ENCODE data around the gene FBXO5.
A peak's percentile ranks its signal among the peaks of the same experiment; 100 is the strongest.

Gene FBXO5

DNA sequence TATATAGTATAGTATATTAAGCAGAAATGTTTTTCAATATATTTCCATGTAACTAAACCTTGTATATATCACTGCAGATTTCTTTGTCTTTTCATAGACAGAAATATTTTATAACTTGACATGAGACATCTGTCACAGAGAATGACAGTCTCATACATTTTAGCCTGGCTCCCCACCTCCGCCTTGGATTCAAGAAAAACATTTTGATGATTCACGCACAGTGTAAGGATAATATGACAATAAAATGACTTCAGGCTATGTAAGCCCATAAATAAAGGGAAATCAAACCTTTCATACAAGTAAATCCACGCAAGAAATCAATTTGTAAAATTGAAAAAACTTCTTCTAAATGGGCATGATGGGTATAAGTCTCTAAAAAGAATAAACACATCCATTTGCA lies 36.4 kb downstream of the FBXO5 start:
- DNase-seq (ENCODE audit: low read depth in 1 of 2, low spot score in 1 of 2) = no peak
- Histone ChIP-seq H3K4me3 (replicated peaks; ENCODE audit: insufficient read depth, low read length) (no peak overlapping the region), H3K27me3 (ENCODE audit: insufficient read depth, poor library complexity, severe bottlenecking) (no peaks in the 10 kb centered on the region), H3K27ac (replicated peaks) (no peak overlapping the region)
- TF ChIP-seq, protein P1, sequence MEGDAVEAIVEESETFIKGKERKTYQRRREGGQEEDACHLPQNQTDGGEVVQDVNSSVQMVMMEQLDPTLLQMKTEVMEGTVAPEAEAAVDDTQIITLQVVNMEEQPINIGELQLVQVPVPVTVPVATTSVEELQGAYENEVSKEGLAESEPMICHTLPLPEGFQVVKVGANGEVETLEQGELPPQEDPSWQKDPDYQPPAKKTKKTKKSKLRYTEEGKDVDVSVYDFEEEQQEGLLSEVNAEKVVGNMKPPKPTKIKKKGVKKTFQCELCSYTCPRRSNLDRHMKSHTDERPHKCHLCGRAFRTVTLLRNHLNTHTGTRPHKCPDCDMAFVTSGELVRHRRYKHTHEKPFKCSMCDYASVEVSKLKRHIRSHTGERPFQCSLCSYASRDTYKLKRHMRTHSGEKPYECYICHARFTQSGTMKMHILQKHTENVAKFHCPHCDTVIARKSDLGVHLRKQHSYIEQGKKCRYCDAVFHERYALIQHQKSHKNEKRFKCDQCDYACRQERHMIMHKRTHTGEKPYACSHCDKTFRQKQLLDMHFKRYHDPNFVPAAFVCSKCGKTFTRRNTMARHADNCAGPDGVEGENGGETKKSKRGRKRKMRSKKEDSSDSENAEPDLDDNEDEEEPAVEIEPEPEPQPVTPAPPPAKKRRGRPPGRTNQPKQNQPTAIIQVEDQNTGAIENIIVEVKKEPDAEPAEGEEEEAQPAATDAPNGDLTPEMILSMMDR (IDR thresholded peaks at IDR 0.05; ENCODE audit: insufficient read depth, low read length) = no peak
- TF ChIP-seq, protein P2, sequence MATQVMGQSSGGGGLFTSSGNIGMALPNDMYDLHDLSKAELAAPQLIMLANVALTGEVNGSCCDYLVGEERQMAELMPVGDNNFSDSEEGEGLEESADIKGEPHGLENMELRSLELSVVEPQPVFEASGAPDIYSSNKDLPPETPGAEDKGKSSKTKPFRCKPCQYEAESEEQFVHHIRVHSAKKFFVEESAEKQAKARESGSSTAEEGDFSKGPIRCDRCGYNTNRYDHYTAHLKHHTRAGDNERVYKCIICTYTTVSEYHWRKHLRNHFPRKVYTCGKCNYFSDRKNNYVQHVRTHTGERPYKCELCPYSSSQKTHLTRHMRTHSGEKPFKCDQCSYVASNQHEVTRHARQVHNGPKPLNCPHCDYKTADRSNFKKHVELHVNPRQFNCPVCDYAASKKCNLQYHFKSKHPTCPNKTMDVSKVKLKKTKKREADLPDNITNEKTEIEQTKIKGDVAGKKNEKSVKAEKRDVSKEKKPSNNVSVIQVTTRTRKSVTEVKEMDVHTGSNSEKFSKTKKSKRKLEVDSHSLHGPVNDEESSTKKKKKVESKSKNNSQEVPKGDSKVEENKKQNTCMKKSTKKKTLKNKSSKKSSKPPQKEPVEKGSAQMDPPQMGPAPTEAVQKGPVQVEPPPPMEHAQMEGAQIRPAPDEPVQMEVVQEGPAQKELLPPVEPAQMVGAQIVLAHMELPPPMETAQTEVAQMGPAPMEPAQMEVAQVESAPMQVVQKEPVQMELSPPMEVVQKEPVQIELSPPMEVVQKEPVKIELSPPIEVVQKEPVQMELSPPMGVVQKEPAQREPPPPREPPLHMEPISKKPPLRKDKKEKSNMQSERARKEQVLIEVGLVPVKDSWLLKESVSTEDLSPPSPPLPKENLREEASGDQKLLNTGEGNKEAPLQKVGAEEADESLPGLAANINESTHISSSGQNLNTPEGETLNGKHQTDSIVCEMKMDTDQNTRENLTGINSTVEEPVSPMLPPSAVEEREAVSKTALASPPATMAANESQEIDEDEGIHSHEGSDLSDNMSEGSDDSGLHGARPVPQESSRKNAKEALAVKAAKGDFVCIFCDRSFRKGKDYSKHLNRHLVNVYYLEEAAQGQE (IDR thresholded peaks at IDR 0.05; ENCODE audit: insufficient replicate concordance, low read depth) = no peak

DNA sequence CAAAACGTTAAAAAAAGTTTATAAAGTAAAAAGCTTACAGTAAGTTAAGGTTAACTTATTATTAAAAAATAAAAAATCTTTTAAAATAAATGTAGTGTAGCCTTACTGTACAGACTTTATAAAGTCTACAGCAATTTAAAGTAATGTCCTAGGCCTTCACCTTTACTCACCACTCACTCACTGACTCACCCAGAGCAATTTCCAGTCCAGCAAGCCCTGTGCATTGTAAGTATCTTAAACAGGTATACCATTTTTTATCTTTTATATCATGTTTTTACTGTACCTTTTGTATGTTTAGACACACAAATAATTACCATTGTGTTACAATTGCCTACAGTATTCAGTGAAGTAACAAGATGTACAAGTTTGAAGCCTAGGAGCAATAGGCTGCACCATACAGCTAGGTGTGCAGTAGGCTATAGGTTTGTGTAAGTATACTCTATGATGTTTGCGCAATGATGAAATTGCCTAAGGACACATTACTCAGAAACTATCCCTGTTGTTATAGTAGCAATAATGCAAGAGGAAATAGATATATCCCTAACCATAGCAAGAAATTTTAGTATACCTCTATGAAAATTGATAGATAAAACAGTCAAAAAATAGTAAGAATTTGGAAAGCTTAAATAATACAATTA lies 39.5 kb downstream of the FBXO5 start:
- H3K27me3 ChIP-seq (ENCODE audit: insufficient read depth, poor library complexity, severe bottlenecking) = no peaks in the 10 kb centered on the region
- H3K4me3 ChIP-seq (replicated peaks; ENCODE audit: insufficient read depth, low read length) = no peak overlapping the region
- DNase-seq (ENCODE audit: low read depth in 1 of 2, low spot score in 1 of 2) = peak; percentile 2 to 29
- no peak overlapping the region for H3K27ac ChIP-seq (replicated peaks)
- no peak for TF ChIP-seq POLR2AphosphoS5 (IDR thresholded peaks at IDR 0.05; ENCODE audit: low read depth)
- TF ChIP-seq, protein P2 (IDR thresholded peaks at IDR 0.05; ENCODE audit: insufficient replicate concordance, low read depth) = no peak
- TF ChIP-seq GABPA (IDR thresholded peaks at IDR 0.05; ENCODE audit: low read depth) = no peak
- TF ChIP-seq SPI1 (IDR thresholded peaks at IDR 0.05; ENCODE audit: borderline replicate concordance, low read depth) = no peak
- TF ChIP-seq, protein P1 (IDR thresholded peaks at IDR 0.05; ENCODE audit: insufficient read depth, low read length) = no peak

DNA sequence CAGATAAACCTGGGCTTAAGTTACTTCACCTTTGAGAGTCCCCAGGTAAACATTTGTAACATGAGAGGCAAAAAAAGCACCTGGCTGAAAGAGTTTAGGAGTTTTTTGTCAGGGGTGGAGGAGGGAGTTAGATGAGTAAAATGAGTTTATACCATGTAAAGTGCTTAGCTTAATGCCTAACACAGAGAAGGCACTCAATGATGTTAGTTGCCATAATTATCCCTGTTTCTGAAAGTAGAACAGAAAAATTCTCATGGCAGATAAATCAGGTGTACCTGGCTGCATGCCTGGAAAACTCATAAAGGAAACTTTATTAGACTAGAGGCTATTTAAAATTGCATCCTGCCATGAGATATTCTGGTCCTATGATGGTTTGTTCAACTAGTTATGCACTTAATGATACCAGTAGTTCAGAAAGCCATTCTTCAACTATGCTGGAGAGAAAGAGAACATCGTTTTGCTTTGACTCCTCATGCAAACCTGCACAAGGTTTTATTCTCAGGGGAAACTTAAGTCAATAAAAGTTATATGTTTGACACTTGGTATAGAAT lies 40.4 kb downstream of the FBXO5 start:
- Histone ChIP-seq H3K4me3 (replicated peaks; ENCODE audit: insufficient read depth, low read length) (no peak overlapping the region), H3K27me3 (ENCODE audit: insufficient read depth, poor library complexity, severe bottlenecking) (no peaks in the 10 kb centered on the region), H3K27ac (replicated peaks) (no peak overlapping the region)
- no peak for DNase-seq (ENCODE audit: low read depth in 1 of 2, low spot score in 1 of 2)
- TF ChIP-seq SPI1 (IDR thresholded peaks at IDR 0.05; ENCODE audit: borderline replicate concordance, low read depth) = no peak
- TF ChIP-seq POLR2AphosphoS5 (IDR thresholded peaks at IDR 0.05; ENCODE audit: low read depth) = no peak
- TF ChIP-seq, protein P2 (IDR thresholded peaks at IDR 0.05; ENCODE audit: insufficient replicate concordance, low read depth) = no peak
- TF ChIP-seq GABPA (IDR thresholded peaks at IDR 0.05; ENCODE audit: low read depth) = no peak
- TF ChIP-seq, protein P1 (IDR thresholded peaks at IDR 0.05; ENCODE audit: insufficient read depth, low read length) = no peak
